ENCODE data around the gene TRAK2.

- no peak for TF ChIP-seq TAF1 (IDR thresholded peaks at IDR 0.05; ENCODE audit: low read depth, low read length)
- no peak for TF ChIP-seq RFX5 (IDR thresholded peaks at IDR 0.05; ENCODE audit: borderline replicate concordance, low read depth, low read length)
- no peak for TF ChIP-seq JUND (IDR thresholded peaks at IDR 0.05; ENCODE audit: low read length)
- TF ChIP-seq SP1 (IDR thresholded peaks at IDR 0.05; ENCODE audit: low read depth, low read length) = no peak
- TF ChIP-seq TBP (IDR thresholded peaks at IDR 0.05; ENCODE audit: low read depth, low read length) = no peak
These were observed 1.8 kb upstream of the TRAK2 start for GRCh38 chr2:201452922-201453643.

All from H1 (cell line).